ENCODE data around the gene RASA3.

Gene RASA3

DNA sequence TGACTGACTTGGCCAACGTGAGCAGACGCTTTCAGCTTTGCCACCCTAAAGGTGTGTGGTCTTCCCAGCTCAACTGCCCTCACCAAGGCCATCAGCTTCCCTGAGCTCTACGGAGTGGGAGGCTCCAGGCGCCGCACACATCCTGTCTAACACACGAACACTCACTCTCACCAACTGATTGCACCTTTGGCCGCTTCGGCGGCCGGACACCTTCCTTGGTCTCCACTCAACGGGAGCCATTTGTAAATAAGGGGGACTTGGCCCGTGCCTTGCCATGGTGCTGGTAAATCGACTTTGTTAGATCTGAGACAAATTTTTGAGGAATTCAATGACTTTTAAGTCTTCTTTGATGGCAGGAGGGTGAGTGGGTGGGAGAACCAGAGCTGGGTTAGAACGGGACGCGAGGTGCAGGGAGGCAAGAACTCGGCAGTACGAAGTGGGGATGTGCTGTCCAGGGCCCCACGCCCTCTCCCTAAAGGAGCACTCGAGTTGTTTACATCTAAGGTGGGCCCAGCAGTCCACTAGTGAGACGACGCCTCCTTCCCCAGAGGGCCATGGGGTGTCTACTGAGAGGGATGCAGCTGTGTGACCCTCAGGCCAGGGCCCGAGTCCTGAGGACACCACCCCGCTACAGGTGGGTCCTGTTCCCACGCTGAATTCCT lies 163.0 kb downstream of the RASA3 start:
- no peak for DNase-seq (ENCODE audit: low read depth, low spot score)

DNA sequence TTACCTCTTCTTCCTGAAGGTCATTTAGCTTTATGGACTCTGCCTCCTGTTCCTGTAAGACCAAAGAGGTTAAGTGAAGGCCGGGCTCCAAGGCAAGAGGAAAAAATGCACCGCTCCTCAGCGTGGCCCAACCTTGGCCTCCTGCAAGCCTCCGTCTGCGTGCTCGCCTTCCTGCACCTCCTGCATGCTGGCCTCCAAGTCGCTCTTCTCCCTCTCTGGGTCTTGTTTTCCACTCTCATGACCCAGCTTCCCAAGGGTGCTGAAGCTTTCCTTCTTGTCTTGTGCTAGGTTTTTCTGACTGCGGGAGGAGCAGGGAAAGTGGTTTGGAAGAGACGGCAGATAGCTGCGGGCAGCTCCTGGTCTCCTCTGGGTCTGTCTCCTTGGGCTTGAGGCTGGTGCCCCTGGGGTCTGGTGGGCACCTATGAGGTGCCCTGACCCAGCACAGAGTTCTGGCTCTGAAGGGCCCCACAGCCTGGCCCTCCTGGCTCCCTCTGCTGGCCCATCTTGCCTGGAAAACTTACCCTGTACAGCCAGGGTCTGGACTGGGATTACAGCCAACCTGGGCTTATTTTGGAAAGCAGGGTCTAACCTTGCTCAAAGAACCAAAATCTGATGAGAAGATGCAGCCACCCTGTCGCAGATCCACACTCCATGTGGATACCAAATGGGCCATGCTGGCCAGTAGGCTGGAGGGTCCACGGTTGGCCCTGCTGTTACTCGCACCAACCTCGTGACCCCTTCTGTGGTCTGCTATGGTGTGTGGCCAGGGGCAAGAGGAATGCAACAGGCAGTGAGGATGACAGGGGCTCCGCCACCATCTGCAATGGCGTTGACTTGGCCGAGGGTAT lies 163.7 kb downstream of the RASA3 start:
- DNase-seq (ENCODE audit: low read depth, low spot score) = no peak

DNA sequence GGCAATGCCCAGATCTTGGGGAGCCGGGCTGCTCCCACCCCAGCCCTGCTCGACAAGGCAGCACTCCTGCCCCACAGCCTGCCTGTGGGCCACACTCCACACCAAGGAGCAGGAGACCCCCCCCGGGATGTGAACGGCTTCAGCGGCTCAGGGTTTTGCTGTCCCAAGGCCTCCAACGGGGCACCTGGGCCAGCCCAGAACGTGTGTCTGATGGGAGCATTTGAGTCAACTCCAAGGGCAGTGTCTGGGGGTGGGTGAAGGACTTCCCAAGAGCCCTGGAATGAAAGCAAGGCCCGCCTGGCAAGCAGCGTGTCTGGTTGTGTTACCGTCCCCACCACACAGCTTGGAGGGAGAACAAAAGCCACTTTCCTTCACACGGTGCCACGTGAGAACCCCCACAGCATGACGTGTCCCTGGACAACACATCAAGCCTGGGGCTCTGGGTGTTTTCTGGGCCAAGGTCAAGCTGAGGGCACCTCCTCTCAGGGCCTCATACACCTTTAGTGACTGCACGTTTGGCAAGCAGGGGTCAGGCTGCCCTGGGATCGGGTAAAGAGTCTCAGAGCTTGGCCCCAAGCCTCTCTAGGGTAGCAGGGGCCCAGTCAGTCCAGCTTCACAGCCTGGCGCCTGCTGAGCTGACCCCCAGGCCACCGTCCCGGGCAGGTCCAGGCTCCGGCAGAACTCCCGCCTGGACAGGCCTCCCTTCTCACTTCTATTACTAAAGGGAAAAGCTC lies 164.5 kb downstream of the RASA3 start:
- no peak for DNase-seq (ENCODE audit: low read depth, low spot score)

DNA sequence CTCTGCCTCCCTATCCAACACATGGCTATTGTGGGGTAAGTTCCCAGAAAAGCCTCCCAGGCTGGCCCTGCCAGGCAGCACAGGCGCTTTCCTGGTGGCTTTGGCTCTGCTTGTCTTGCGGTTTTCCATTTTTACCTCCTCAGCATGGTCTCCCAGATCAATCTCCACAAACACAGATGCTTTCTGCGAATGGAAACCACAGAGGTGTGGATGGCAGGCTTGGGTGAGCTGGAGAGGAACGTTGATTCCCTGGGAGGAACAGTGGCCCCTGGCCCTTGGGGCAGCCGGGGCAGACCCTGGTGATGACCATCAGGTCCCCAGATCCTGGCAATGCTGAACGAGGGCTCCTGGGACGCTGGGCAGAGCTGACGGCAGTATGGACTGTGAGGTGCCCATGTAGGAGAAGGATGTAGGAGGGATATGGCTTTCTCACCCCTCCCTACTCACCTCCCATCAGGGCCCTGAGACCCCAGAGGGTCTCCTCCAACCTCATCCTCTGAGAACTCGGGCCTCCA lies 165.2 kb downstream of the RASA3 start:
- DNase-seq (ENCODE audit: low read depth, low spot score) = no peak

DNA sequence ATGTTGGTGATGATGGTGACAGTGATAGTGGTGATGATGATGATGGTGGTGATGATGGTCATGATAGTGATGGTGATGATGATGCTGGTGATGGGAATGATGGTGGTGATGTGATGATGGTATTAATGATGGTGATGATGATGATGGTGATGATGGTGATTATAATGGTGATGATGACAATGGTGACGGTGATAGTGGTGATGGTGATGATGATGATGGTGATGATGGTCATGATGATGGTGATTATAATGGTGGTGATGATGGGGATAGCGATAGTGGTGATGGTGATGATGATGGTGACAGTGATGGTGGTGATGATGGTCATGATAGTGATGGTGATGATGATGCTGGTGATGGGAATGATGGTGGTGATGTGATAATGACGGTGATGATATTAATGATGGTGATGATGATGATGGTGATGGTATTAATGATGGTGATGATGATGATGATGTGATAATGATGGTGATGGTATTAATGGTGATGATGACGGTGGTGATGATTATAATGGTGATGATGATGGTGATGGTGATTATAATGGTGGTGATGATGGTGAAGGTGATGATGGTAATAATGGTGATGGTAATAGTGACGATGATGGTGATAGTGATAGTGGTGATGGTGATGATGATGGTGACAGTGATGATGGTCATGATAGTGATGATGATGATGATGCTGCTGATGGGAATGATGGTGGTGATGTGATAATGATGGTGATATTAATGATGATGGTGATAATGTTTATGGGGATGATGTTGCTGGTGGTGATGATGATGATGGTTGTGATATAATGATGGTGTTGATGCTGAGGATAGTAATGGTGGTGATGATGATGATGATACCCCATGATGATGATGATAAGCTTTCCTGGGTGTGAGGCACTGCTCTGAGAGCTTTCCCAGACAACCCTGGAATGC lies 166.2 kb downstream of the RASA3 start:
- DNase-seq (ENCODE audit: low read depth, low spot score) = no peak

DNA sequence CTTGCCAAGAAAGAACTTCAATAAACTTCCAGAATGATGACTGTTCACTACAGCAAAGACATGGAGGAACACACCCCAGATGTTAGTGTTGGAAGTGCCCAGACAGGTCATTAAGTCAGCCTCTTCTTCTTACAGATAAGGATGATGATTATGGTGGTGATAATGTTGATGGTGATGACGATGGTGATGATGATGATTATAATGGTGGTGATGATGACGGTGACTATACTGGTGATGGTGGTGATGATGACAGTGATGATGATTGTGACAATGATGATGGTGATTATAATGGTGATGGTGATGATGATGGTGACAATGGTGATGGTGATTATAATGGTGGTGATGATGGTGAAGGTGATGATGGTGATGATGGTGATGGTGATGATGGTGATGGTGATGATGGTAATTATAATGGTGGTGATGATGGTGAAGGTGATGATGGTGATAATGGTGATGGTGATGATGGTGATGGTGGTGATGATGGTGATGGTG lies 167.0 kb downstream of the RASA3 start:
- DNase-seq (ENCODE audit: low read depth, low spot score) = no peak

DNA sequence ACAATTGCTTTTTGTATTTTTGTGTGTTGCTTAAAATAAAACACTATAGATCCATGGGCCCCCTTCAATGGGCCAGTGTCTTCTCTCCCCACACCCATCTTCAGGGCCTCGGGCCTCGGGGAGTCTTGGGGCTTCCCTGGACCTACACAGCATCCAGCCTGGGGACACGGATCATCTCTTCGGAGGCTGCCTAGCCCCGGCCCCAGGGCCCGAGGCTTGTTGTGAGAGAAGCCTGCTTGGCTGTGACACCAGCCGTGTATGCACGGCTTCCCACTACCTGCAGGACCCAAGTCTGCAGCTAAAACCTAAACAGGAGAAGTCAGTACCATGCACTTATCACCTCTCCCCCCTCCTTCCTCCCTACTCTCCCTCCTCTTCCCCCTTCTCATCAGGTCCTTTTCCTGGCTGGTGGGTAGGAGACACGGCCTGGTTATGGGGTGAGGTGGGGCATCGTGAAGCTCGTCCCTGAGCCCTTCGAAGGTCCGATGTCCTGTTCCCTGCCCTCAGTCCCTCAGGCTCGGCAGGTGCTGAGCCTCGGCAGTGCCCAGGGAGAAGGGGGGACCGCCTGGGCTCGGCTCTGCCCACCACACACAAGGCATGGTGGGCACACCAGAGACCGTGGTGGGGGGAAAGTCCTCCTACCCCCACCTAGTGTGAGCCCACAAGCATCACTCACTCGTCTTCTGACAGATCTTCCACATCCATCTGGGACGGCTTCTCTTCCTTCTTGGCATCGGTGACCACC lies 168.0 kb downstream of the RASA3 start:
- DNase-seq (ENCODE audit: low read depth, low spot score) = no peak

DNA sequence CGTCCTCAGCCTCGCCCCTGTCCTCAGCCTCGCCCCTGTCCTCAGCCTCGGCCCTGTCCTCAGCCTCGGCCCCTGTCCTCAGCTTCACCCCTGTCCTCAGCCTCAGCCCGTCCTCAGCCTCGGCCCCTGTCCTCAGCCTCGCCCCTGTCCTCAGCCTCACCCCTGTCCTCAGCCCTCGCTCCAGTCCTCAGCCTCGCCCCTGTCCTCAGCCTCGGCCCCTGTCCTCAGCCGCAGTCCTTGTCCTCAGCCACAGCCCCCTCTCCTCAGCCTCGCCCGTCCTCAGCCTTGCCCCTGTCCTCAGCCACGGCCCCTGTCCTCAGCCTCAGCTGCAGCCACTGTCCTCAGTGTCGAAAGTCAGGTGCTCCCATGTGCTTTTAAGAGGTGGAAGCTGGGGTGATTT lies 169.0 kb downstream of the RASA3 start:
- no peak for DNase-seq (ENCODE audit: low read depth, low spot score)

DNA sequence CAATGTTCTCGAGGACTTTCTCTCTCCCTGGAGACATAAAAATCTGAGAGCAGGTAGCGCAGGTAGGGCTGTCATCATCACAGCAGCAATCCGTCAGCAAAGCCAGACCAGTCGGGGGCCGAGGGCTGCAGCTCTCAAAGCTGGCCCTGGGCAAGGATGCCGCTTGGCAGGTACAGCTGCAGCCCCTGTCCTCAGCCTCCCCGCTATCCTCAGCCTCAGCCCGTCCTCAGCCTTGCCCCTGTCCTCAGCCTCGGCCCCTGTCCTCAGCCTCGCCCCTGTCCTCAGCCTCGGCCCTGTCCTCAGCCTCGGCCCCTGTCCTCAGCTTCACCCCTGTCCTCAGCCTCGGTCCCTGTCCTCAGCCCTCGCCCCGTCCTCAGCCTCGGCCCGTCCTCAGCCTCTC lies 169.4 kb downstream of the RASA3 start:
- no peak for DNase-seq (ENCODE audit: low read depth, low spot score)

DNA sequence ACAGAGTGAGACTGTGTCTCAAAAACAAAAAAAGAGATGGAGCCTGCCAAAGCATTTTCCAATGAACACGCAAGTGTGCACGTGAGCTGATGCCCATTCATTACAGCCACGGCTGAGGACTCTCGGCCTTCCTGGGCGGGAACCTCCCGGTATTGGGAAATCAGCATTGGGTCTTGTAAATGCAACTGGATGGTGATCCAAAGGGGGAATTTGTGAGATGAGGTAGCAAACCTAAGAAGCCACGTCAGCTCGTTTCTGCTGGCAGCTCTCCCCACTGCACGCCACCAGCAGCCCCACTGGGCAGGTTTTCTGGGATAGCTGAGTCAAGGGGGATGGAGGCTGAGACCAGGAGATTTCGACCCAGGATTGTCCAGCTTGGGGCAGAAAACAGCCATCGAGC lies 170.0 kb downstream of the RASA3 start:
- no peak for DNase-seq (ENCODE audit: low read depth, low spot score)

DNA sequence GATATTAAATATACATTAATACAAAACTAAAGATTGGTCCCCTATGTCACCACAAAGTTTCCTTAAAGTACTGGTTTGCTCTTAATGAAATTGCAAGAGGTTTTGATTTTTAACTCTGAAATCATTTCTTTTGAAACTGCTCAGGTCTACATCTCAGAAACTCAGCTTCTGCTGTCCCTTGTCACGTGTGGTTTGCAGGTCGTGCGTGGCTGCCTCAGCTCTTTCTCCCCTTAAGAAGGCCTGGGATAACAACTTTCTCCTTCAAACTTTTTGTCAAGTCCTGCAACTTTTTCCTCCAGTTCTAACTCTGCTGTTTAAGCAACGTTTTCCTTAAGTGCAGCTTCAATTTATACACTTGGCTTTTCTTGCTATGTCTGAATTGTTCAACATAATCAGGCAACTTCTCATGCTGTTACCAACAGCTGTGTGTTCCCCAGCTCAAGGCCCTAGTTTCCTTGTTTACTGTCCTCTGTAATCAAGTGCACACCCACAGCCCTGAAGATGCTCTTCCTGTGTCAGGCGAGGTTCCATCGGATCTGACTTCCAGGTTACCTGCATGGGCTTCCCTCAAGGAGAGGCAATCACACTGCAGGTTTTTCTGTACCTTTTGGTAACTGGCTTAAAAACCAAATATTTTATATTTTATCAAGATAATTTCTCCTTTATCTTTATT lies 172.0 kb downstream of the RASA3 start:
- no peak for DNase-seq (ENCODE audit: low read depth, low spot score)

DNA sequence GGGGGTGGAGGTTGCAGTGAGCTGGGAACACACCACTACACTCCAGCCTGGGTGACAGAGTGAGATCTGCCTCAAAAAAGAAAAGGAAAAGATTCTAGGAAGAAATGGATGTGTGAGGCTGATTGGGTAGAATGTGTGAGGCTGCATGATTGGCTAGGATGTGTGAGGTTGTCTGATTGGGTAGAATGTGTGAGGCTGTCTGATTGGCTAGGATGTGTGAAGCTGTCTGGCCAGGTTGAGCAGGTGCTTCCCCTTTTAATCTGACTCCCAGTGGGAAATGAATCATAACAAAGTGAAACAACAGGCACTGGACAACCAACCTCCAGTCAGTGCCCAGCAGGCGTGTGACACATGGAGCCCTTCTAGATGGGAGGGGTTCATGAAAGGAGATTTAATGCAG lies 173.2 kb downstream of the RASA3 start:
- no peak for DNase-seq (ENCODE audit: low read depth, low spot score)

DNA sequence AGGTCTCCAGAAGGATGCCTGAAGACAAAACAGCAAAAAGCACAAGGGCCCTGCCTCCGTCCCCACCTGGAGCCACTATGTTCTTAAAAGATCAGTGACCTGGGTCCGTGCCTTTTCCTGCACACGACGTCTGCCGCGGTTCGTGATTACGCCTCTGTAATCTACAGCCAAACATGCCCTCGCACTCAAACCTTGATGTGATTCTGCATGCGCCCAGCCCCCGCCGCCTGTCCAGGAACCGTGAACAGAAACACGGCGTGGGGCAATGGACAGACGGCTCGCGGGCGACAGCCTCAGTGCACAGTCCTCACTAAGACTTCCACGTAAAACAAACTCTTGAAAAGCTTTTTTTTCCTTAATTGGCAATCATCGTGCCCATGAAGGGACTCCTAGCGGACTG lies 174.1 kb downstream of the RASA3 start:
- DNase-seq (ENCODE audit: low read depth, low spot score) = no peak

DNA sequence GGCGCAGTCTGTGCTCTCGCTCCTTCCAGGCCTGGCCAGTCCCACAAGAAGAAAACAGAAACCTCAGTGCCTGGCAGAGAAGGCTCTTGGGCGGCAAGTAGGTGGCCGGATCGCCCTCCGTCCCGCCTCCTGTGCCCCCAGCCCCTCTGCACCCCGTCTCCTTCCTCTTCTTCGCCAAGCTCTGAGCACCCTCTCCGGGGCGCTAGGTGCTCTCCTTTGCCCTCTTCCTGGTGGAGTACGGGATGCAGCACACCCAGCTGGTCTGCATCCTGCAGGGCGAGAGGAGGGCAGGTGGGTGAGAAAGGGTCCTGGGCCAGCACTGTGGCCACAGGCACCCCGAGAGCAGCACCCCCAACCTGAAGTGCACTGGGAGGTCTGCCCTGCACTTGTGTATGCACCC lies 175.9 kb downstream of the RASA3 start:
- no peak for DNase-seq (ENCODE audit: low read depth, low spot score)

DNA sequence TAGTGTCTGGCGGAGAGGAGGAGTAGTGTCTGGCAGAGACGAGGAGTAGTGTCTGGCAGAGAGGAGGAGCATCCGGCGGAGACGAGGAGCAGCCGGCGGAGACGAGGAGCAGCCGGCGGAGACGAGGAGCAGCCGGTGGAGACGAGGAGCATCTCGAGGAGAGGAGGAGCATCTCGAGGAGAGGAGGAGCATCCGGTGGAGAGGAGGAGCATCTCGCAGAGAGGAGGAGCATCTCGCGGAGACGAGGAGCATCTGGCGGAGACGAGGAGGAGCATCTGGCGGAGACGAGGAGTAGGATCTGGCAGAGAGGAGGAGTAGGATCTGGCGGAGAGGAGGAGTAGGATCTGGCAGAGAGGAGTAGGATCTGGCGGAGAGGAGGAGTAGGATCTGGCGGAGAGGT lies 176.7 kb downstream of the RASA3 start:
- no peak for DNase-seq (ENCODE audit: low read depth, low spot score)

DNA sequence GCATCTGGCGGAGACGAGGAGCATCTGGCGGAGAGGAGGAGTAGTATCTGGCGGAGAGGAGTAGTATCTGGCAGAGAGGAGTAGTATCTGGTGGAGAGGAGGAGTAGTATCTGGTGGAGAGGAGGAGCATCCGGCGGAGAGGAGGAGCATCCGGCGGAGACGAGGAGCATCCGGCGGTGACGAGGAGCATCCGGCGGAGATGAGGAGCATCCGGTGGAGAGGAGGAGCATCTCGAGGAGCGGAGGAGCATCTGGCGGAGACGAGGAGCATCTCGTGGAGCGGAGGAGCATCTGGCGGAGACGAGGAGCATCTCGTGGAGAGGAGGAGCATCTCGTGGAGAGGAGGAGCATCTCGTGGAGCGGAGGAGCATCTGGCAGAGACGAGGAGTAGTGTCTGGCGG lies 177.2 kb downstream of the RASA3 start:
- DNase-seq (ENCODE audit: low read depth, low spot score) = no peak

DNA sequence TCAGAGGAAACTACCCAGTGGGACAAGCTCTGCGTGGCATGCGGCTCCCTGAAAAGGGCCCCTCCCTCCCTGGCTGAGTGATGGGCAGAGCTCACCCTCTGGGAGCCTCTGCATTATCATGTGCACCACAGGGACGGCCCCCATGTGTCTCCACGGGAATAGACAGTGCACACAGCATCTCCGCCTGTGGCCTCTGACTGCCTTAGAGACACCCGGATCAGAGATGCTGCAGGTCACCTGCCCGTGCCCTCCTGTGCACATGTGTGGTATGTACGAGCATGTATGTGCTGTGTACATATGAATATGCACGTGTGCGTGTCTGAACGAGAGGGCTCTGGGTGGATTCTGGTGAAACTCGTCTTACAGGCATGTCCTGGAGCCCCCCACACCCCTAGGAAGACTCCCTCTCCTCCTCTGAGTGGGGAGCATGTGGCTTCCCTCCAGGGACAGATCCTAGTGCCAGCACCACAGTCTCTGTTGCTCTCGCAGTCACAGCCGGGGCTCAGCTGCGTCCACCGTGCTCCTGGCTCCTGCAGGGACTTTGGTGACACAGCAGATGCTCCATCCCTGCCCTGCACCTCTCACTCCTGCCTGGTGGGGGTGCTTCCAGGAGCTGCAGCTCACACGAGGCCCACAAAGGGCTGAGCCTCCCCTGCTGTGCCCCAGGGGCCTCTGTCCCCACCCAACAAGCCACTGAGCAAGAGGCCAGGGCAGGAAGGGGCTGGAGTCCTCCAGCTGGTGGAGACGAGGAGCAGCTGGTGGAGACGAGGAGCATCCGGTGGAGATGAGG lies 178.2 kb downstream of the RASA3 start:
- DNase-seq (ENCODE audit: low read depth, low spot score) = no peak

DNA sequence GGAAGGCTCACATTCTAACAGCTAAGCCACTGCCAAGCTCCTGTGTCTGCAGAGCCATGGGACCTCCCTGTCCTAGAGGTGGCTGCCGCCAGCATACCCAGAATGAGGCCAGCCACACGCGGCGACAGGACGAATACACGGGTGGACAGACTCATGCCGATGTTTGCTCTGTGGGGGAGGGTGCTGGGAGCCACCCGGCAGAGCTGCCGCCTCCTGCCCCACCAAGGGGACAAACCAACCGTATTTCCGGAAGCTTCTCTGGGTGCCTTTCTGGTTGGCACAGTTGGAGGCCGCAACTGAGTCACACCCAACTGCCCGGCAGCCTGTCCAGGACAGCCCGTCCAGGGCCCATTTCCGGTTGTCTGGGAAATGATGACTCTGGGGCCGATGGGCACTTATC lies 178.9 kb downstream of the RASA3 start:
- no peak for DNase-seq (ENCODE audit: low read depth, low spot score)

DNA sequence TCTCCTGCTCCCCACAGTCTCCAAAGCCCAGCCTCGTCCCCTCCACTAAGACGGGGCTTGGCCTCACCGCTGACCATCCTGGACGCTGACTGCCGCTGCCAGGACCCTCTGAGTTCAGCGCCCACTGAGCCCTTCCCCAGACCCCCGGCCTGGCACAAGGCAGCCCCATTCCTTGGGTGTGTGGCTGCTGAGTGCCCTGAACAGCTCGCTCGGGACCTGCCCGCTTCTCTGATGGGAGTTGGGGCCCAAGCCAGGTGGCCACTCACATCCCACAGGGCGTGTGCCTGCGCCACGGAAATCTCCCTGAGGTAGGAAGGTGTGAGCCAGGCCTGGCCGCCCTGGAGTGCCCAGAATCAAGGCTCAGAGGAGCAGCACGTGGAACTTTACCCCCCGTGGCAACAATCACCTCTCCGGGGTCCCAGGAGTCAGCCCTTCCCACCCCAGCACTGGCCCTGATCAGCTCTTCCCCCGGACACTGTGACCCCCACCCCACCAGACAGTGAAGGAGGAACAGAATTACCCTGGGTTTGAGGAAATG lies 179.4 kb downstream of the RASA3 start:
- no peak for DNase-seq (ENCODE audit: low read depth, low spot score)

Measured in activated CD4-positive, CD25-positive, alpha-beta regulatory T cell treated with anti-CD3 and anti-CD28 coated beads, Interleukin-2, amount 50 U/mL, for 16 hours (primary cell).